Muscle of back (tissue), 13 donors: ENCODE measurements around the gene MRPL38. TPM values are rescaled to one million over a fixed set of nuclear protein-coding genes. Genes with fewer than 3 reads are reported as not detected.

Source experiments
- DNase-seq, 3 donors: peaks; one replicate each; pipeline versions ENCODE4 v3.0.0 to v3.0.0-alpha.2; 2013
- long read RNA-seq, 9 donors: transcript quantifications; one replicate each; lab custom pipeline, GENCODE V29; 2026
- polyA plus RNA-seq, 10 donors: library from polyadenylated mRNA; unstranded; fragments of 120-200 nt; gene quantifications; one replicate each; pipeline ENCODE4 v1.2.1, GENCODE V29; 2013; ENCODE audit not compliant: insufficient read length in 10 of 10

Gene MRPL38
- 10 to 100 TPM; 52.9 to 67.8 (median 63.9) TPM for polyA plus RNA-seq
- long read RNA-seq, donor 1, transcript MRPL38-201 (9 exons, 1,888 nt): major isoform, 9 of 12 reads
- long read RNA-seq, donor 1, partial matches to known transcripts: 0 of 12 reads
- long read RNA-seq, donor 1, other reads (novel, unspliced or antisense): 0 of 12 reads
- long read RNA-seq, donor 2, transcript MRPL38-201 (9 exons, 1,888 nt): major isoform, 10 of 12 reads
- long read RNA-seq, donor 2, partial matches to known transcripts: 0 of 12 reads
- long read RNA-seq, donor 2, other reads (novel, unspliced or antisense): 0 of 12 reads
- long read RNA-seq, donor 3: 0 reads
- long read RNA-seq, donor 4, transcript MRPL38-201 (9 exons, 1,888 nt): major isoform, 18 of 19 reads
- long read RNA-seq, donor 4, partial matches to known transcripts: 0 of 19 reads
- long read RNA-seq, donor 4, other reads (novel, unspliced or antisense): 0 of 19 reads
- long read RNA-seq, donor 5, transcript MRPL38-201 (9 exons, 1,888 nt): major isoform, 24 of 26 reads
- long read RNA-seq, donor 5, partial matches to known transcripts: 0 of 26 reads
- long read RNA-seq, donor 5, other reads (novel, unspliced or antisense): 0 of 26 reads
- long read RNA-seq, donor 6, transcript MRPL38-201 (9 exons, 1,888 nt): major isoform, 14 of 17 reads
- long read RNA-seq, donor 6, partial matches to known transcripts: 0 of 17 reads
- long read RNA-seq, donor 6, other reads (novel, unspliced or antisense): 0 of 17 reads
- long read RNA-seq, donor 7, transcript MRPL38-201 (9 exons, 1,888 nt): major isoform, 9 of 11 reads
- long read RNA-seq, donor 7, partial matches to known transcripts: 0 of 11 reads
- long read RNA-seq, donor 7, other reads (novel, unspliced or antisense): 0 of 11 reads
- long read RNA-seq, donor 8, transcript MRPL38-201 (9 exons, 1,888 nt): major isoform, 5 of 6 reads
- long read RNA-seq, donor 8, partial matches to known transcripts: 0 of 6 reads
- long read RNA-seq, donor 8, other reads (novel, unspliced or antisense): 0 of 6 reads
- long read RNA-seq, donor 9, partial matches to known transcripts: 0 of 2 reads
- long read RNA-seq, donor 9, other reads (novel, unspliced or antisense): 0 of 2 reads

DNA sequence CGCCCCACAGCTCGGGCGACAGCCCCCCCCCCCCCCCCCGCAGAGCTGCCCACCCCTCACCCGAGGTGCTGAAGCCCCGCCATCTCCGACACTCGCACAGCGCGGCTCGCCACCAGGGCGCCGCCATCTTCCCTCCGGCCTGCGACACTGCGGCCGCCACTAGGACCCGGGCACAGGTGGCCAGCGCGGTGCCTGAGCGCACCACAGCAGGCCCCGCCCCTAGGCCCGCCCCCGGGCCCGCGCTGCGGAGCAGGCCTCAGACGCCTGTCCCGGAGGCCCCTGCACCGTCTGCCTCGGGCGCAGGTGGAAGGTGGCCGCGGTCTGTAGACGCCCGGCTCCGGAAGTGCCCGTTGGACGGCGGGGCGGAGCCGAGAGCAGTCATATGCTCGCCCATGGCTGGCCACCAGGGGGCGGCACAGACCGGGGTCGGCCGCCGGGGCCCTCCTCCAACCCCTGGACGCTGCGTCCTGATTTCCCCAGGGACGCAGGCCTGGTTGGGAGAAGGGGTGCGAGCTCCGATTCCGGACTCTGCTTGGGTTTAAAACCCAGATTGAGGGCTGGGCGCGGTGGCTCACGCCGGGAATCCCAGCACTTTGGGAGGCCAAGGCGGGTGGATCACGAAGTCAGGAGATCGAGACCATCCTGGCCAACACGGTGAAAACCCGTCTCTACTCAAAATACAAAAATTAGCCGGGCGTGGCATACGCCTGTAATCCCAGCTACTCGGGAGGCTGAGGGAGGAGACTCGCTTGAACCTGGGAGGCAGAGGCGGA is at the start of gene MRPL38:
Gene MRPL38, minus strand, starts transcription at position 136 of the 773 bp plus-strand sequence. Its CDS starts 9 bp downstream, at position 127.
- peak; percentile 92 to 96 (median 93) for DNase-seq

DNA sequence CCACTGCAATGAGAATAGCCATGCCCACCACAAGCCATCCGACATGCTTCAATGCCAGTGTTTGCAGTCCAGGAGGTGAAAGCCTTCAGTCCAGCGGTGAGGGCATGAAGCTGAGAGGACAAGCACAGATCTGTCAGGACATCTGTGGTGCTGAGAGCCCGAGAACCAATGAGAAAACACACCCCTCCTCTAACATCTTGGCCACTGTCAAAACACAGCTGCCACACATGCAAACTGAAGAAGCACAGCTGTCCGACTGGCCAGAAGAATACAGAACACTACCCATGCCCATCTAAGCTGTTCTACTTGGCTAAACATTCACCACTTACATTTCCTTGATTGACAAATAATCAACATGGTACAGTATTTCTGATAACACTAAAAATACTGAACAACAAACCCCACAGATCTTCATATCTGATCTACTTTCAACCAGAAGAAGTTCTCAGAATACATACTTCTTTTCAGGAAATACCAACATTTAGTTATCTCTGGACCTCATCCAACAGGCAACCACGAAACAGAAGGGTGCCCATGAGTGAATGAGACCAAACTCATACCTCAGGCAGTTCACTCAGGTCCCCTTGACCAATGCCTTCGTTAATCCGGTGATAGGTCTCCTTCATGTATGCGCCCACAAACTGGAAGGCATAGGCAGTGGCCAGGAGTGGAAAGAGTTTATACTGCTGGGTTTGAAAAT is 46.3 kb upstream of the MRPL38 start:
- DNase-seq: peak in 2 of 3 donors; percentile 45 to 58

DNA sequence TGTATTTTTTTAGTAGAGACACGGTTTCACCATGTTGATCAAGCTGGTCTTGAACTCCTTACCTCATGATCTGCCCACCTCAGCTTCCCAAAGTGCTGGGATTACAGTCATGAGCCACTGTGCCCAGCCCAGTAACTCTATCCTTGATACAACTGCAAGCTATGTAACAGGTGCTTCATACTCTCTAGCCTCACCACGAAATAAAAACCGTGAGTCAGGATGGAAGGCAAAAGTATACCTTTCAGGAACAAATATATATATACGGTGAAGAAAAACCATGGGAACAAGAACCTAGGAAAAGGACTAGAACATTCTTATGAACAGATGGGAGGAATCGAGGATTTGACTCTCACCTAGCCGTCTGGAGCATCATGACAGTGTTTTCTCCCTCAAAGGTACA is 45.7 kb upstream of the MRPL38 start:
- no peak for DNase-seq

DNA sequence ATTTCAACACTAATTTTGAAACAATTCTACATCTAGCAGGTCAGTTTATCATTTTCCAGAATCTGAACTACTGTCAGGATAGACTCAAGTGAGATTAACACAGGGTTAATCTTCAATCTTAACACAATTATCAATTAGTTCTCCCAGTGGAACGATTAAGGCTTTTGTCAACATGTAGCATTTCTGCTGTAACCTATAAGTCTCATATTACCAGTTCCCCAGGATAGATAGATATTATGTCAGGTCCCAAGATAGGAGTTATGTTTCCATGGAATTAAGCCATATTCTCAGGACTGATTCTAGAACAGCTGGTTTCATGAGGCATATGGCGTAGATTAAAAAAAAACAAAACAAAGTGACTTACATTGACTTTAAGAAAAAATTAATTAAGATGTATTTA is 40.5 kb upstream of the MRPL38 start:
- DNase-seq: no peak

DNA sequence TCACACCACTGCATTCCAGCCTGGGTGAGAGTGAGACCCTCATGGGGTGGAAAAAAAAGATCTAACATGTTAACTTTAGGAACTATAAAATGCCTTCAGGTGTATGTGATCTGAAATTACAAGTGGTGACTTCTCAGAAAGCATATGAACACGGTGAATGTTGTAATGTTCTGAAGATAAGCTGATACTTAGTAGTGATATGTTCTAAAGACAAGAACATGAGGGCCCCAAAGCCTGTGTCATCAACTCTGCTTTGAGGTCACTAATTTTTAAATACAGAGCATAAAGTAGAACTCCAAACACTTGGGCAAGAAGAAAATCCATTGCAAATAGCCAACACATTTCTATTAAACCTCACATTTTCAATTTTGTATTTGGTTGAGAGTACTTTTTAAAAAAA is 38.8 kb upstream of the MRPL38 start:
- no peak for DNase-seq

DNA sequence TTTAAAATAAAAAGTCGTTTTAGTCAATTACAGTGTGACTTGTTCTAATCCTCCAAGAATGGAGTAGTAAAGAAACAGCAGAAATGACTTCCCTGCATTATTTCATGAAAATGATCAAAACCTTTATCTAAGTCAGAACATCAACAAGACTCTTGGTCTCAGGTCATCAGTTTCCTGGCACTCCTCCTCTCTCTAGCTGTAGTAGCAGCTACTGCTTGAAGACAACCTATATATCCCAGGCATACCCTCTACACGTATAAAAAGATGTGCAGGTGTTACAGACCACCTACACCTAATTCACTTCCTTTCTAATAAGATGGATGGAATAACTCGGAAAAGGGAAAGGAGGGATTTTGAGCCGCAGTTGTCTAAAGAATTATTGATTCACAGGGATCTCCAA is 37.8 kb upstream of the MRPL38 start:
- DNase-seq: no peak

DNA sequence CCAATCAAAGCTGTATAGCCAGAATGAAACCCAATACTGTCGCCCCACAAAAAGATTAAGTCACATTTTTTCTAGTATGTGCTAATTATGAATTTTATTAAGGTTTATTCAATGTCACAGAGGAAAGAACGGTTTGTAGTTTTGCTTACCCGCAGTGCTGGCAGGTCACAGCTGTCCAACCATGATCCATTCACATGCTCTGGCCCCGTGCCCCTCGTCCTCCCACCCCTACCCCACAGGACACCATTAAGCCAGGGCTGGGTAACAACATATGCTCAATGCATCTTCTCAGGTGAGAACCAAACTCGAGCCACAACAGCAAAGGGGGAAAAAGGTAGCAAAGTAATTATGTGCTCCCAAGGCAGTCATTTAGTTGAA is 36.7 kb upstream of the MRPL38 start:
- no peak for DNase-seq

DNA sequence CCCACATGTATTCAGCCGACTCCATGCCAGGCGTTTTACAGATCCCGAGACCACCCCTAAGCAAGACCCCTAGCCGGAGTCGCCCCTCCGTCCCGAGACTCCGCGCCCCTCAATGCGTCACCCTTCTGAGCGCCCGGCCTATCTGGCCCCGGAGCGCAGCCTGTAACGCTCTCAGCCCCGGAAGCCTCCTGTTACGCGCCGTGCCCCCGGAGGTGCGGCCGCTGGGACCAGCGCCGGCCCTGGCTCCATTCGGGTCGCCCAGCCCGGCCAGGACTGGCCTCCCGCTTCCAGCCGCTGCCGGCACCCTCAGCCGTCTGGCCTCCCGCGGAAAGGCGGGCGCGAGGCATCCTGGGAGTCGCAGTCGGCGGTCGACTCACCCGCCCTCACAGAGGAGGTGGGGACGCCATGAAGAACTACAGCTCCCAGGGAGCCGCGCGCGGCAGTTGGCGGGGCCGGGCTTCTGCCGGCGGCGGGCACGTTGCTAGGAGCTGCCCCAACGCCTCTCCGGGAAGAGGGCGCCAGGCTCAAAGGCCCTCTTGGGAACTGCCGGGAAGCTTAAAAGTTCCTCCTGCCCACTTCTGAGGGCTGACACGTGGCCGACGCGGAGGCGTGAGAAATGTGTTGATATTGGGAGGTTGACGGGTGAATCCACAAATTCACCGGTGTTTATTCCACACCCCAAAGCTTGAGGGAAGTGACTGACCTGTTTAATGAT is 36.2 kb upstream of the MRPL38 start, which contains the start of gene FBF1:
Gene FBF1, minus strand, starts transcription at position 316 of the 715 bp plus-strand sequence. CDS start 2,893 bp downstream, outside the sequence.
- peak; percentile 91 to 97 (median 93) for DNase-seq

DNA sequence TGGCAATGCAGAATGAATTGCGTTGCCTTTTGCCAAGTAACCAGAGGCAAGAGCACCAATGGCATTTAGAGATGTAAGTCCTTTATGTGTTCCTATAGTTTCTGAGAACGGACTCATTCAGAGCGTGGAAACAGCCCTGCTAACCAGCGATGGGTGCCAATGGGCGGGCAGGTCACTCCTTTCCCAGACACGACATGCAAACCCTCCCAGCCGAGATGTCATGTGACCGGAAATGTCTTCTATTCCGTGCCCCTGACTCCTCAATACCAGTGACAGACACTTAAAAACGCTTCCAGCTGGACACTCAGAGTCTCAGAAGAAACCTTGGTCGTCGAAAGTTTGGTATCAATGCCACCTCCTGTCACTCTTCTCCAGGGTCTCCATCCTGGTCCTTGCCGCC is 33.0 kb upstream of the MRPL38 start:
- DNase-seq: no peak

DNA sequence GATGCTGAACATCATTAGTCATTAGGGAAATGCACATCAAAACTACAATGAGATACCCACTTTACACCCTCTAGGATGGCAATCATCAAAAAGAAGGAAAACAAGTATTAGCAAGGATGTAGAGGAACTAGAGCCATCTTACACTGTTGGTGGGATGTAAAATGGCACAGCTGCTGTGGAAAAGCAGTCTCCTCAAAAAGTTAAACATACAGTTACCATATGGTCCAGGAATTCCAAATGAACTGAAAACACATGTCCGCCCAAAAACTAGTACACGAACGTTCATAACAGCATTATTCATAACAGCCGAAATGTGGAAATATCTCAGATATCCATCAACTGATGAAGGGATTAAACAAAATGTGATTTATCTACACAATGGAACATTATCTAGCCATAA is 29.1 kb upstream of the MRPL38 start:
- DNase-seq: no peak

DNA sequence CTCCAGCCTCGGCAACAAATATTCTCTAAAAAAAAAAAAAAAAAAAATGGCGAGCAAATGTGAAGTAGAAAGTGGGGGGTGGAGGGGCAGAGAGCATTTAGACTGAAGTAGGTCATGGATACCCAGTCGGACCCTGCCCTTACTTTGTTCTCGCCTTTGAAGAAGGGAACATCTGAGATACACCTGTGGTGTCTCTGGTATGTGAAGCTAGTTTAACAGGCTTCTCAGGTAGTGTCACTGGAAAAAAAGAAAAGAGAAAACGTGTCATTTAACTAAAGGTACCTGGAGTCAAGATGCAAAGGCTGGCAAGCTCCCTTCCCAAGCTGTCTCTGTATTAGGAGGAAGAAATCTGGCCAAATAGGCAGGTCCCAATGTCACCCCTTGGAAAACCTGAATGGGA is 28.2 kb upstream of the MRPL38 start:
- DNase-seq: no peak

DNA sequence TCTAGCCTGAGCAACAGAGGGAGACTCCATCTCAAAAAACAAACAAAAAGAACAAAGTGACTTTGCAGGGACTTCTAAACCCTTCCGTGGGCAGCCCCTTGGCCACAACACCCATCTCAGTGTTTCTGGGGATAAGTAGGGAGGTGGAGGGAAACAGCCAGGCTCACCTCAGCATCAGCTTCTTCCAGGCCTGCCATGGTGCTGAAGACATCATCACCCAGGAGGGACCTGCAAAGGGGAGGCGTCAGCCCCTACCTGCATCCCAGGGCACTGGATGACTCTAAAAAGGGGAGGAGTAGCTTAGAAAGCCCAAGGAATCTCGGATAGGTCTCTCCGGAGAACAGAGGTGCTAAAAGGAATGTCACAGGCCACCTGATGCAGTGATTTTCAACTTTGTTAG is 26.4 kb upstream of the MRPL38 start:
- no peak for DNase-seq

DNA sequence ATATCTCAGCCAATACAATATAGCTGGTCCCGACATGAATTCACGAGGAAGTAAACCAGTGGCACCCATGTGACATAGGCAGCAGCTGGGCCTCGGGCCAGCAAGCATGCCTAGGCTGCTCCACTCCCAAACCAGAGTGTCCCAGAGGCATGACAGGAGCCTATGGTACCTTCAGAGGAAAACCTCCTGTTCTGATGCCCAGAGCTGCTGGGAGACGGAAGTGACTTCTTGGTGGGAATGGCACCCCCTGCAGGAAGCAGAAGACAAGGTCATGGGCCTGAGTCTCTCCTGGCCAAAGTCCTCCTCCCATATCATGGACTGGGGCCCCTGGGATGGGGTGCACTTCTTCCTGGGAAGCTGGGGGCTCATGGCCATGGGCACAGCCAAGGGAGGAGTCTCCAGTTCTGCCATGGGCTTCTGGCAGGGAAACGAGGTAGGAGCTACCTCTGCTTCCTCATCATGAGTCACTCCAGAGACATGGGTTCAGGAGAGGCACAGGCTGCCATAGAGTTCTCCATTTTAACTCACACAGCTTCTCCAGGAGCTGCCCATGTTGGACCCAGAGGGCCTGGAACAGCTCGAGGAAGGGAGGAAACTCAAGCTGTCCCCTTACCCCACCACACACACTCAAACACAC is 22.7 kb upstream of the MRPL38 start:
- no peak for DNase-seq

DNA sequence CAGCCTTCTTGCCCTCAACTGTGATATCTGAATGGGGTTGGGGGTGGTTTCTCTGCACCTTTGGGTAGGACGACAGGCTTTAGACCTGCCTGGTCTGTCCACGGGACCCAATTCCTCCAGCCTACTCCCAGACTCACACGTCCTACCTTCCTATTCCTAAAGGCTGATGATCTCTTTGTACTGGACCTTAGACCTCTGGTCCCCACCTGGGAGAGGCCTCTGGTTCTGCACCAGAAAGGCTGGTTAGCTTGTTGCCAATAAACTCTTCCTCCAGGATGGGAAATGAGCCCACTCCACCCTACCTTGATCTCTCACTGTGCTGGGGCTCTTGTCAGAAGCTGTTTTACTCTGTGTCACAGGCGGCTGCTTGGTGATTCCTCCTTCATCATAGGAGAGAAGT is 21.8 kb upstream of the MRPL38 start:
- DNase-seq: no peak

DNA sequence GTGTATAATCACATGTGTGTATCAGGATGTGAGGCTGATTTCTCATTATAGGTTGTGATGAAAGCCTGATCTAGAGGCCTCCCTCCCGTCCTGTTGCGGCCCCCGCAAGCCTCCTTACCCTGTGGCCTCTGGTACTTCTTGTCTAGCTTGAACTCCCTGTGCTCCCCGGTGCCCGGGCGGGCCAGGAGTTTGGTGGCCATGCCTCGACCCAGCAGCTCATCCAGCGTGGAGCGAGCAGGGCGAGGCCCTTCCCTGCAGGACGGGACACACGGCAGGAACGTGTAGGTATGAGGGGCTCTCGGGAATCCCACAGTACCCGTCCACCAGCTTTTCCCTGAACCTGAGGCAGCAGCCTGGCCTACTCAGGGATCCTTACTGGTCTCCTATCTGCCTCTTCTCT is 21.2 kb upstream of the MRPL38 start:
- no peak for DNase-seq

DNA sequence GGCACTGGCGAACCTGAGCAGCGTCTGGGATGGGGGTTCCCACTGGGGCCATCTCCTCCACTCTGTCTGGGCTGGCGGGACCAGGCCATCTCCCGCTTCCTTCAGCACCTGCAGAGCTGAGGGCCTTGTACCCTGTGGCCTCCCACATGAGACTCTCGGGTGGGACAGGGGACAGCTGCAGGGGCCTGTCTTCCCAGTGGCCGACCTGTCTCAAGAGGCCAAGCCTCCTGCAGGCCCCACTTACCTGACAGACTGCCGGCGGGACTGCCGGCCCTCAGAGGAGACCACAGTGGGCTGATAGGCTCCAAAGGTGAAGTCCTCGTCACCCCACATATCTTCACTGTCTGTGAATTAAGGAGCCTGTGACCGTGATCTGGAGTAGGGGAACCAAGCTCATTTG is 20.4 kb upstream of the MRPL38 start:
- no peak for DNase-seq

DNA sequence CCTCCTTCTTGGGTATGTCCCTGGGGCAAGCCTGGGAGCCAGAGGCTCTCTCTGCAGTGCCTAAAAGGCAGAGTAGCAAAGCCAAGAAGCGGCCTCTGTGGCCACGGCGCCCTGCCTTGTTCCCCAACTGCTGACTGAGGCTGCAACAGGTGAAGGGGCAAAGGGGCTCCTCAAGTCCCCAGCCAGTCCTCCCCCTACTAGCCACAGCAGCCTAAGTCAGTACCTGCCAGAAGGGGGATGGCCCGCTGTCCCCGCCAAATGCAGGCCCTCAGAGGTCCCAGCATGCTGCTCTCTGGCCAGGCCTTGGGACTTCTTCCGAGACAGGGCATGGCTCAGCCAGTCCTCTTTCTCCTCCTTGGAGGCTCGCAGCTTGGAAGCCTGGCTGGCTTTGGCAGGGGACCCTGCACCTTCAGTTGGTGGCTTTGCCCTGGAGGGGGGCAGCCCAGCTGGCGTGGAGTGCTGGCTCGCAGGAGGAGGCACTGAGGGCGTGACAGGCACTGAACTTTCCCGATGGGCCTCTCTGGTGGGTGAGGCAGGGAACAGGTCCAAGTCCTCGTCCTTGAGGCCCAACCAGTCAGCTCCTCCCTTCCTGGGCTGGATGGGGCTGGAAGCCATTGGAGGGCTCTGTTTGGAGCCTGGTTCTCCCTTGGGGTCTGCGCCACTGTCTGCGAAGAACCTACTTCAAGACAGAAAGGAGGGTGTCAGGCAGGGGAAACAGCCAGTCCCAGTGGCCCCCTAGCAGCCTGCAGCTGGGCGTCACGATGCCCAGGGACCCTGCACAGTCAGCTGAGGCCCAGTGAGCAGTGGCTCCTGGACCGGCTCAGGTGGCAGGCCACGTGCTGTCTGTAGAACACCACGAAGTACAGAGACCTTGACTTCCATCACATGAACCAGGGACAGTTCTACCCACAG is 18.5 kb upstream of the MRPL38 start:
- DNase-seq: no peak

DNA sequence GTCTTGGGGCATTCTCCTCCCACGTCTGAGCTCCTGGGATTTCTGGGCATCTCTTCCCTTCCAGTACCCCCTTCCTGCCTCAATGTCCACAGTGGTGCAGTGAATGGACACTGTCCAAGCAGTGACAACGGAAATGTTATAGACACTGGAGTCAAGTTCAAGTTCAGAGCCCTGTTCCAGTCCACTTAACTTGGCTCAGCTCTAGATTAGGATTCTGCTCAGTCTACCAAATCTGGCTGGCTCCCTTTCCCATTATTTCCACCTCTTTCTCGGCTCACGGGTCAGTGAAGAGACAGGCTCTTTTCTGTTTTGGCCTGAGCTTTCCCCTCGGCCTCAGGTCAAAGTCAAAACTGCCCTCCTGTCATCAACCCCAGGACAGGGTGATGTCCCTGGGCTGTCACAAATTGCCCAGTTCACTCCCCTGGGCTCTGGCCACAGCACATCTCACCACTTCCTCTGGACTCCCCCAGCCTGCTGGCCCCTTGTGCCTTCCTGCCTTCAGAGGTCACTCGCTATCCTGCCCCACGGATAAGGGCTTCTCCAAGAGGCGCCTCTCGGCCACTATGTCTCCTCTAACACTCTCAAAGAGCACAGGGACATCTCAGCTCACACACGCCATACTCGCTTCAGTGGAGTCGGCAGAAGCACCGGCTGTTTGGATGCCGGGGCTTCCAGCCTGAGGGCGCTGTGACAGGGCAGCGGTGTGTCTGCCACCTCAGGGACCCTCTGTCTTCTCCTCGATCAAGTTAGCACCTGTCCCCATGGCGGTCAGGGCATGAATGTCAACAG is 17.7 kb upstream of the MRPL38 start:
- no peak for DNase-seq
